HepG2 (cell line): Measurements from ENCODE around the gene SLC24A4. TPM values are rescaled to one million over a fixed set of nuclear protein-coding genes. Genes with fewer than 3 reads are reported as not detected.
A peak's percentile ranks its signal among the peaks of the same experiment; 100 is the strongest.

Experiments used
- ATAC-seq: fragments of 200-7000 bp; cut with Tn5 transposase; 3 replicates; pipeline ENCODE4 v1.9.1; 2020; ENCODE audit warnings: mild to moderate bottlenecking, moderate library complexity
- BruUV-seq: library from RNA; stranded (reverse); fragments of 400-500 nt; replicated peaks from 2 replicates; lab custom pipeline; 2021; lab: Mats Ljungman, UMichigan
- CTCF ChIA-PET: fragments of 300-600 bp; formaldehyde crosslinking; extraction: SDS; loops from one replicate; lab custom pipeline; 2021; ENCODE audit warnings: low total read pairs, inconsistent platforms, low intra/inter-chr PET ratio; lab: Yijun Ruan, JAX
- POLR2A ChIA-PET: fragments of 350-600 bp; sonication (Branson Sonifier 250); formaldehyde crosslinking; loops from one replicate; lab custom pipeline; 2020; ENCODE audit warnings: antibody characterized with exemption, inconsistent platforms; lab: Yijun Ruan, JAX
- DNase-seq: peaks from one replicate; pipeline ENCODE4 v3.0.0-alpha.2; 2015; ENCODE audit warnings: low spot score
- FAIRE-seq: peaks from 3 replicates; lab custom pipeline; 2011; peaks lifted over from hg19 to GRCh38; lab: Jason Lieb, UNC
- H2AFZ ChIP-seq: one replicate; pipeline ENCODE4 v1.6.1; 2011; ENCODE audit warnings: low read length, inconsistent platforms
- H3K27ac ChIP-seq: fragments of 300-600 bp; 3 replicates; pipeline ENCODE4 v1.8.0; 2011; ENCODE audit warnings: mixed run types, mild to moderate bottlenecking, mixed read lengths, low read length, inconsistent platforms; ENCODE audit not compliant: insufficient read depth; ENCODE audit errors: extremely low read length
- H3K27me3 ChIP-seq, 2 experiments: fragments of 200-600 bp in 1 of 2; 2 replicates in 1 of 2; 3 replicates in 1 of 2; pipeline versions ENCODE4 v1.6.0 to v1.8.0; 2011; ENCODE audit warnings: low read length in 2 of 2, mild to moderate bottlenecking in 2 of 2, moderate library complexity in 2 of 2, inconsistent platforms in 1 of 2; ENCODE audit not compliant: insufficient read depth in 2 of 2, control insufficient read depth in 1 of 2
- H3K36me3 ChIP-seq, 2 experiments: fragments of 200-600 bp in 1 of 2; replicated peaks in 1 of 2; 2 replicates in 1 of 2; 3 replicates in 1 of 2; pipeline versions ENCODE4 v1.5.1 to v1.8.0; 2011; ENCODE audit warnings: low read length in 2 of 2, inconsistent platforms in 1 of 2; ENCODE audit not compliant: insufficient read depth in 2 of 2, control insufficient read depth in 1 of 2
- H3K4me1 ChIP-seq: 2 replicates; pipeline ENCODE4 v1.5.1; 2012; ENCODE audit warnings: low read length, inconsistent platforms; ENCODE audit not compliant: insufficient read depth
- H3K4me2 ChIP-seq: 2 replicates; pipeline ENCODE4 v1.6.0; 2011; ENCODE audit warnings: low read depth, low read length, inconsistent platforms
- H3K4me3 ChIP-seq, 3 experiments: fragments of 200-600 bp in 1 of 3; sonication (generic), shearing (Covaris generic) in 1 of 3; replicated peaks in 1 of 3; 2 replicates each; pipeline ENCODE4 v1.5.1; 2011 to 2016; ENCODE audit warnings: low read length in 3 of 3, inconsistent platforms in 2 of 3, low read depth in 2 of 3, mild to moderate bottlenecking in 2 of 3, control low read depth in 1 of 3, mixed read lengths in 1 of 3; ENCODE audit not compliant: insufficient read depth in 1 of 3
- H3K79me2 ChIP-seq: one replicate; pipeline ENCODE4 v1.6.1; 2011; ENCODE audit warnings: low read length, inconsistent platforms; ENCODE audit not compliant: insufficient read depth
- H3K9ac ChIP-seq: 2 replicates; pipeline ENCODE4 v1.6.0; 2011; ENCODE audit warnings: mild to moderate bottlenecking, low read depth, low read length, inconsistent platforms; ENCODE audit not compliant: insufficient read depth
- H3K9me3 ChIP-seq: 2 replicates; pipeline ENCODE4 v1.5.1; 2012; ENCODE audit warnings: mild to moderate bottlenecking, low read length
- H4K20me1 ChIP-seq: 2 replicates; pipeline ENCODE4 v1.6.0; 2011; ENCODE audit warnings: inconsistent platforms, mild to moderate bottlenecking, low read length, moderate library complexity; ENCODE audit not compliant: insufficient read depth
- CBFB ChIP-seq: sonication (generic); formaldehyde crosslinking; IDR thresholded peaks from 2 replicates; pipeline ENCODE4 v1.4.0; 2020; ENCODE audit warnings: missing genetic modification reagents
- KLF16 ChIP-seq, 2 experiments: sonication (generic) in 1 of 2; formaldehyde crosslinking in 1 of 2; IDR thresholded peaks; 2 replicates each; pipeline versions ENCODE4 v1.6.1 to v1.8.0; 2016 to 2023; ENCODE audit warnings: missing genetic modification reagents in 2 of 2, missing compliant biosample characterization in 1 of 2
- MXD4 ChIP-seq: IDR thresholded peaks from 2 replicates; pipeline ENCODE4 v1.6.1; 2016; ENCODE audit warnings: mild to moderate bottlenecking, missing biosample characterization, missing genetic modification reagents
- REXO4 ChIP-seq: sonication (generic); formaldehyde crosslinking; IDR thresholded peaks from 2 replicates; pipeline ENCODE4 v1.8.0; 2022; ENCODE audit warnings: missing genetic modification reagents, mild to moderate bottlenecking, borderline replicate concordance
- SETDB1 ChIP-seq: sonication (generic); formaldehyde crosslinking; IDR thresholded peaks from 2 replicates; pipeline ENCODE4 v1.5.1; 2020; ENCODE audit warnings: missing genetic modification reagents, mild to moderate bottlenecking, borderline replicate concordance
- TEAD3 ChIP-seq: optimal IDR thresholded peaks from 2 replicates; pipeline ENCODE3; 2016; ENCODE audit warnings: borderline replicate concordance
- ZNF232 ChIP-seq: sonication (generic); formaldehyde crosslinking; IDR thresholded peaks from 2 replicates; pipeline ENCODE4 v1.4.0; 2020; ENCODE audit warnings: missing genetic modification reagents, borderline replicate concordance
- ZNF550 ChIP-seq: sonication (generic); formaldehyde crosslinking; IDR thresholded peaks from 2 replicates; pipeline ENCODE4 v1.4.0; 2020; ENCODE audit warnings: mild to moderate bottlenecking, missing genetic modification reagents, borderline replicate concordance
- ZNF674 ChIP-seq: sonication (generic); formaldehyde crosslinking; IDR thresholded peaks from 2 replicates; pipeline ENCODE4 v1.5.0; 2020; ENCODE audit warnings: low read depth, mild to moderate bottlenecking, missing genetic modification reagents
- WGBS: methylation state at CpG from one replicate; pipeline ENCODE4 v1.1.6; 2017; ENCODE audit warnings: low lambda C conversion rate; 5-methylcytosine and 5-hydroxymethylcytosine counted together
- in situ Hi-C: cut with HindIII; loops from 2 replicates; pipeline ENCODE4 v1.10.0; 2017; ENCODE audit warnings: low pct_unique_long_range_greater_than_20kb; ENCODE audit not compliant: extremely low pct_ligation_motif_present
- intact Hi-C: fragments of 100-400 bp; cut with micrococcal nuclease; formaldehyde crosslinking; loops from one replicate; pipeline ENCODE4 v1.10.0; 2022; ENCODE audit not compliant: unreplicated experiment
- polyA plus RNA-seq, 8 experiments: library from polyadenylated mRNA; depleted of rRNA in 3 of 8; stranded (reverse) in 7 of 8; unstranded in 1 of 8; fragments of >200 nt; fragmentation: Illumina TruSeq in 4 of 8; extraction: Trizol in 4 of 8; gene quantifications; 2 replicates each; pipeline versions ENCODE4 v1.2.1 to v1.2.3, GENCODE V29; 2011 to 2016; ENCODE audit warnings: low read depth in 4 of 8, missing spikeins in 1 of 8, mixed read lengths in 1 of 8; ENCODE audit not compliant: insufficient read depth in 1 of 8
- total RNA-seq, 5 experiments: library from RNA; depleted of rRNA; stranded (reverse); fragments of >200 nt; fragmentation: Illumina TruSeq; extraction: Trizol; gene quantifications; 2 replicates each; pipeline ENCODE4 v1.2.3, GENCODE V29; 2016; ENCODE audit warnings: low read depth in 1 of 5
- TF ChIP-seq, protein P1 (sequence below): IDR thresholded peaks from 2 replicates; pipeline ENCODE4 v1.6.1; 2016; ENCODE audit warnings: control low read depth
- TF ChIP-seq, protein P2 (sequence below): fragments of 450-650 bp; IDR thresholded peaks from 2 replicates; pipeline ENCODE4 v1.6.1; 2017; ENCODE audit warnings: mild to moderate bottlenecking
- TF ChIP-seq, protein P3 (sequence below): sonication (generic); formaldehyde crosslinking; IDR thresholded peaks from 2 replicates; pipeline ENCODE4 v1.5.0; 2020; ENCODE audit warnings: missing genetic modification reagents
- TF ChIP-seq, protein P4 (sequence below): sonication (generic); formaldehyde crosslinking; IDR thresholded peaks from 2 replicates; pipeline ENCODE4 v1.4.0; 2020; ENCODE audit warnings: mild to moderate bottlenecking, missing genetic modification reagents

The SLC24A4 gene
- total and polyA plus RNA-seq, 2 of the 13 experiments (the other 11 are each of a cell fraction or from before 2014, with no cell fraction given) = not detected

DNA sequence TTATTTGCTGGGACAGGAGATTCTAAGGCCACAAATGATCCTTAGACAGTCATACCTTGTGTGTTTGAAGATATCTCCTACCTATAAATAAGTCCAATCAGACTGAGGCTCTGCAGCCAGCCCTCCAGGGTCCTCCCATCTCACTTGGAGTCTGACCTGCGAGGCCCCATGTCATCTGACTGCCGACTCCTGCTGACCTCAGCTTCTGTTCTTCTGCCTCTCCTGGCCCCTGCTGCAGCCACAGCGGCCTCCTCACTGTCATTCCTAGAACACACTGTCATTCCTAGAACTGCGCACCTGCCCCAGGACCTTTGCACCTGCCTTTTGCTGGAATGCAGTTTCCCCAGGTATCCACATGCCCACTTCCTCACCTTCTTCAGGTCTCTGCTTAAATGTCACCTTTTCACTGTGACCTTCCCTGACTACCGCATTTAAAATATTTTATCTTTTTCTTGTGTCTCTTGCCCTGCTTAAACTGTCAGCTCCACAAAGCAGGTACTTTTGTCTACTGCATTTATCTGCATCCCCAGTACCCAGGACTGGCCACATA is 134.1 kb downstream of the SLC24A4 start:
- POLR2A ChIA-PET = no interaction called here
- Histone ChIP-seq H4K20me1 (no peaks in the 10 kb centered on the region), H3K27ac (no peak overlapping the region), H3K4me1 (0 out of 2 replicates have a peak, but pooled peaks cover 5% of the 10 kb centered on the region), H3K4me2 (no peak overlapping the region), H2AFZ (no peak overlapping the region), H3K79me2 (no peaks in the 10 kb centered on the region), H3K9ac (no peak overlapping the region), H3K4me3 (no peak overlapping the region), H3K36me3 (no peaks in the 10 kb centered on the region), H3K27me3 (peaks cover 10 to 59% of the 10 kb centered on the region in 2 experiments), H3K9me3 (no peaks in the 10 kb centered on the region)
- peak; percentile 11 for ATAC-seq
- WGBS = 43% methylated on average over 5 of the region's 5 CpGs
- no peak for FAIRE-seq
- in situ Hi-C loops (loop anchor here (10.0 kb wide), 1 partner anchor 322 kb away; no protein-coding TSS in a partner anchor), intact Hi-C loops (loop anchor here (5.0 kb wide), 1 partner anchor 320 kb away; no protein-coding TSS in a partner anchor)
- no peak for DNase-seq
- CTCF ChIA-PET = interaction anchor here (1.1 to 1.3 kb wide), 2 partner anchors 53 to 322 kb away, joined by 5 to 9 read pairs; no protein-coding TSS in a partner anchor
- BruUV-seq = no TSS peak
- TF ChIP-seq, protein P1, sequence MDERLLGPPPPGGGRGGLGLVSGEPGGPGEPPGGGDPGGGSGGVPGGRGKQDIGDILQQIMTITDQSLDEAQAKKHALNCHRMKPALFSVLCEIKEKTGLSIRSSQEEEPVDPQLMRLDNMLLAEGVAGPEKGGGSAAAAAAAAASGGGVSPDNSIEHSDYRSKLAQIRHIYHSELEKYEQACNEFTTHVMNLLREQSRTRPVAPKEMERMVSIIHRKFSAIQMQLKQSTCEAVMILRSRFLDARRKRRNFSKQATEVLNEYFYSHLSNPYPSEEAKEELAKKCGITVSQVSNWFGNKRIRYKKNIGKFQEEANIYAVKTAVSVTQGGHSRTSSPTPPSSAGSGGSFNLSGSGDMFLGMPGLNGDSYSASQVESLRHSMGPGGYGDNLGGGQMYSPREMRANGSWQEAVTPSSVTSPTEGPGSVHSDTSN (CRISPR knock-in tag) = no peak
- no peak for TF ChIP-seq ZNF550 (CRISPR knock-in tag)
- TF ChIP-seq CBFB (CRISPR knock-in tag) = no peak
- TF ChIP-seq ZNF674 = no peak
- no peak for TF ChIP-seq TEAD3 (CRISPR knock-in tag)
- TF ChIP-seq, protein P2, sequence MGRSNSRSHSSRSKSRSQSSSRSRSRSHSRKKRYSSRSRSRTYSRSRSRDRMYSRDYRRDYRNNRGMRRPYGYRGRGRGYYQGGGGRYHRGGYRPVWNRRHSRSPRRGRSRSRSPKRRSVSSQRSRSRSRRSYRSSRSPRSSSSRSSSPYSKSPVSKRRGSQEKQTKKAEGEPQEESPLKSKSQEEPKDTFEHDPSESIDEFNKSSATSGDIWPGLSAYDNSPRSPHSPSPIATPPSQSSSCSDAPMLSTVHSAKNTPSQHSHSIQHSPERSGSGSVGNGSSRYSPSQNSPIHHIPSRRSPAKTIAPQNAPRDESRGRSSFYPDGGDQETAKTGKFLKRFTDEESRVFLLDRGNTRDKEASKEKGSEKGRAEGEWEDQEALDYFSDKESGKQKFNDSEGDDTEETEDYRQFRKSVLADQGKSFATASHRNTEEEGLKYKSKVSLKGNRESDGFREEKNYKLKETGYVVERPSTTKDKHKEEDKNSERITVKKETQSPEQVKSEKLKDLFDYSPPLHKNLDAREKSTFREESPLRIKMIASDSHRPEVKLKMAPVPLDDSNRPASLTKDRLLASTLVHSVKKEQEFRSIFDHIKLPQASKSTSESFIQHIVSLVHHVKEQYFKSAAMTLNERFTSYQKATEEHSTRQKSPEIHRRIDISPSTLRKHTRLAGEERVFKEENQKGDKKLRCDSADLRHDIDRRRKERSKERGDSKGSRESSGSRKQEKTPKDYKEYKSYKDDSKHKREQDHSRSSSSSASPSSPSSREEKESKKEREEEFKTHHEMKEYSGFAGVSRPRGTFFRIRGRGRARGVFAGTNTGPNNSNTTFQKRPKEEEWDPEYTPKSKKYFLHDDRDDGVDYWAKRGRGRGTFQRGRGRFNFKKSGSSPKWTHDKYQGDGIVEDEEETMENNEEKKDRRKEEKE = no peak
- TF ChIP-seq SETDB1 (CRISPR knock-in tag) = no peak
- no peak for TF ChIP-seq REXO4
- no peak for TF ChIP-seq KLF16 (CRISPR knock-in tag; IDR thresholded peaks at IDR 0.05)
- TF ChIP-seq, protein P3, sequence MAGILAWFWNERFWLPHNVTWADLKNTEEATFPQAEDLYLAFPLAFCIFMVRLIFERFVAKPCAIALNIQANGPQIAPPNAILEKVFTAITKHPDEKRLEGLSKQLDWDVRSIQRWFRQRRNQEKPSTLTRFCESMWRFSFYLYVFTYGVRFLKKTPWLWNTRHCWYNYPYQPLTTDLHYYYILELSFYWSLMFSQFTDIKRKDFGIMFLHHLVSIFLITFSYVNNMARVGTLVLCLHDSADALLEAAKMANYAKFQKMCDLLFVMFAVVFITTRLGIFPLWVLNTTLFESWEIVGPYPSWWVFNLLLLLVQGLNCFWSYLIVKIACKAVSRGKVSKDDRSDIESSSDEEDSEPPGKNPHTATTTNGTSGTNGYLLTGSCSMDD = no peak
- TF ChIP-seq MXD4 (CRISPR knock-in tag) = no peak
- TF ChIP-seq, protein P4, sequence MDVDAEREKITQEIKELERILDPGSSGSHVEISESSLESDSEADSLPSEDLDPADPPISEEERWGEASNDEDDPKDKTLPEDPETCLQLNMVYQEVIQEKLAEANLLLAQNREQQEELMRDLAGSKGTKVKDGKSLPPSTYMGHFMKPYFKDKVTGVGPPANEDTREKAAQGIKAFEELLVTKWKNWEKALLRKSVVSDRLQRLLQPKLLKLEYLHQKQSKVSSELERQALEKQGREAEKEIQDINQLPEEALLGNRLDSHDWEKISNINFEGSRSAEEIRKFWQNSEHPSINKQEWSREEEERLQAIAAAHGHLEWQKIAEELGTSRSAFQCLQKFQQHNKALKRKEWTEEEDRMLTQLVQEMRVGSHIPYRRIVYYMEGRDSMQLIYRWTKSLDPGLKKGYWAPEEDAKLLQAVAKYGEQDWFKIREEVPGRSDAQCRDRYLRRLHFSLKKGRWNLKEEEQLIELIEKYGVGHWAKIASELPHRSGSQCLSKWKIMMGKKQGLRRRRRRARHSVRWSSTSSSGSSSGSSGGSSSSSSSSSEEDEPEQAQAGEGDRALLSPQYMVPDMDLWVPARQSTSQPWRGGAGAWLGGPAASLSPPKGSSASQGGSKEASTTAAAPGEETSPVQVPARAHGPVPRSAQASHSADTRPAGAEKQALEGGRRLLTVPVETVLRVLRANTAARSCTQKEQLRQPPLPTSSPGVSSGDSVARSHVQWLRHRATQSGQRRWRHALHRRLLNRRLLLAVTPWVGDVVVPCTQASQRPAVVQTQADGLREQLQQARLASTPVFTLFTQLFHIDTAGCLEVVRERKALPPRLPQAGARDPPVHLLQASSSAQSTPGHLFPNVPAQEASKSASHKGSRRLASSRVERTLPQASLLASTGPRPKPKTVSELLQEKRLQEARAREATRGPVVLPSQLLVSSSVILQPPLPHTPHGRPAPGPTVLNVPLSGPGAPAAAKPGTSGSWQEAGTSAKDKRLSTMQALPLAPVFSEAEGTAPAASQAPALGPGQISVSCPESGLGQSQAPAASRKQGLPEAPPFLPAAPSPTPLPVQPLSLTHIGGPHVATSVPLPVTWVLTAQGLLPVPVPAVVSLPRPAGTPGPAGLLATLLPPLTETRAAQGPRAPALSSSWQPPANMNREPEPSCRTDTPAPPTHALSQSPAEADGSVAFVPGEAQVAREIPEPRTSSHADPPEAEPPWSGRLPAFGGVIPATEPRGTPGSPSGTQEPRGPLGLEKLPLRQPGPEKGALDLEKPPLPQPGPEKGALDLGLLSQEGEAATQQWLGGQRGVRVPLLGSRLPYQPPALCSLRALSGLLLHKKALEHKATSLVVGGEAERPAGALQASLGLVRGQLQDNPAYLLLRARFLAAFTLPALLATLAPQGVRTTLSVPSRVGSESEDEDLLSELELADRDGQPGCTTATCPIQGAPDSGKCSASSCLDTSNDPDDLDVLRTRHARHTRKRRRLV (CRISPR knock-in tag) = no peak
- TF ChIP-seq ZNF232 (CRISPR knock-in tag) = no peak
